Embryonic facial prominence (tissue), 1 donor: ENCODE results near the gene ZNF8.
"Not testable (repeated sequence)": the region's sequence is repeated elsewhere in the genome, so short reads cannot be mapped to it uniquely, and the experiment has no call there.

Source experiments
- DNase-seq: peaks from one replicate; pipeline ENCODE4 v3.0.0-alpha.2; 2016; ENCODE audit errors: extremely low spot score

Gene ZNF8

GRCh38 chr19:58278541-58279041 is at the start of gene ZNF8:
Gene ZNF8 (plus strand): TSS chr19:58278955. CDS start chr19:58279082, 127 bp downstream.
- DNase-seq: peak; percentile 95

DNA sequence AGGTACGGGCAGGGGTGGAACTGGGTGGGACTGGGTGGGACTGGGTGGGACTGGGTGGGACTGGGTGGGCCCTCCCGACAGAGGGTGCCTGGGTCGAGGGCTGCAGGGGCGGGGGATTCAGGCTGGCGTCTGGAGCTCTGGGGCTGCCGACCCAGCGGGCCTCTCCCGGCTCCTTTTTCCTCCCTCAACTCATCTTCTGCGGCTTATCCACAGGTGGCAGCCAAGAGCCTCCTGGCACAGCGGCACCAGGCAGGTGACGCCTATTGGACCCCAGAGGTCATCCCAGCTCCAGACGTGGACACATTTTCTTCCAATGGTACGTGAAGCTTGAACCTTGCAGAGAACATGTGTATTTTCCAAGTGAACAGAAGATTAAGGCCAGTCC is 49.5 kb upstream of the ZNF8 start:
- DNase-seq: no peak

DNA sequence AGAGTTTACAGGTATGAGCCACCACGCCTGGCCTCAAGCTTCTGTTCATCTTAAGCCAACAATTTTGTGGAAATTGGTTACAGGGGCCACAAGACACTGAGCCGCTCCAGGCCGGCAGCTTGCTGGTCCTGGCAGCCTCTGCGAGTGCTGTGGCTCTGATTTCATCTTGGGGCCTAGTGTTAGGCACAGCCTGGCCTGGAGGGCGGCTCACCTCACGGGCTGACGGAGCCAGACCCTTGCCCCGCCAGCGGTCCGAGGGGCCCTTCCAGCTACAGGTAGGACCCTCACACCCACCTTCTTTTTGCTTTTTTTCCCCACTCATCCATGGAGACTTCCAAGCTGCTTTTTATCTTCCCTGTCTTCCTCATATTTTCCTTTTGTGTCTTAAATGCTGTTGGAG is 41.4 kb upstream of the ZNF8 start:
- DNase-seq: no peak

- DNase-seq: no peak
Measured at GRCh38 chr19:58243351-58243750, 35.4 kb upstream of the ZNF8 start.

DNA sequence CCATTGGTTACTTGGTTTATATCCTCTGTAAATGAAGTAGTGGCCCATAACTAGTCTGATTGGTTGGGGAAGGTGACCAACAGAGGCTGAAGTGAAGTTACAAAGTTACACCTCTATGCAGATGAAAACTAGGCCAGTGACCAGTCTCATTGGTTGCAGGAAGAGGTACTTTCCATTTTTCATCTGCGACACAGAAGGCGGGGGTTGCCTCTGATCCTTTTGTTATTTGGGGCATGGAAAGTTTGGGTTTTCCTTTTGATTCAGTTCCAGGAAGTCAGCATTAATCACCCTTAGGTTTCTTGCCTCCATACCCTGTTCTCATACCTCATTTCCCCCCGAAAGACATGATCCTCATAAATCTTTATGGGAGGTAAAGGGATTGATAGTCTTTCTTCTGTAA is 29.9 kb upstream of the ZNF8 start:
- DNase-seq: no peak

- no peak for DNase-seq
Measured at GRCh38 chr19:58252102-58252685, 26.6 kb upstream of the ZNF8 start.

- not testable (repeated sequence) for DNase-seq
Measured at GRCh38 chr19:58258259-58258658, 20.5 kb upstream of the ZNF8 start.

DNA sequence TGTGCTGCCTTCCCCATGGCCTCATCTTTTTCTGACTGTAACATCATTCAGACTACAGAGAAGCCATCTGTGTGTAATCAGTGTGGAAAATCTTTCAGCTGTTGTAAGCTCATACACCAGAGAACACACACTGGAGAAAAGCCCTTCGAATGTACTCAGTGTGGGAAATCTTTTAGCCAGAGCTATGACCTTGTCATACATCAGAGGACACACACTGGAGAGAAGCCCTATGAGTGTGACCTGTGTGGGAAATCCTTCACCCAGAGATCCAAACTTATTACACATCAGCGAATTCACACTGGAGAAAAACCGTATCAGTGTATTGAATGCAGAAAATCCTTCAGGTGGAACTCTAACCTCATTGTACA is 17.2 kb upstream of the ZNF8 start:
- DNase-seq: no peak

DNA sequence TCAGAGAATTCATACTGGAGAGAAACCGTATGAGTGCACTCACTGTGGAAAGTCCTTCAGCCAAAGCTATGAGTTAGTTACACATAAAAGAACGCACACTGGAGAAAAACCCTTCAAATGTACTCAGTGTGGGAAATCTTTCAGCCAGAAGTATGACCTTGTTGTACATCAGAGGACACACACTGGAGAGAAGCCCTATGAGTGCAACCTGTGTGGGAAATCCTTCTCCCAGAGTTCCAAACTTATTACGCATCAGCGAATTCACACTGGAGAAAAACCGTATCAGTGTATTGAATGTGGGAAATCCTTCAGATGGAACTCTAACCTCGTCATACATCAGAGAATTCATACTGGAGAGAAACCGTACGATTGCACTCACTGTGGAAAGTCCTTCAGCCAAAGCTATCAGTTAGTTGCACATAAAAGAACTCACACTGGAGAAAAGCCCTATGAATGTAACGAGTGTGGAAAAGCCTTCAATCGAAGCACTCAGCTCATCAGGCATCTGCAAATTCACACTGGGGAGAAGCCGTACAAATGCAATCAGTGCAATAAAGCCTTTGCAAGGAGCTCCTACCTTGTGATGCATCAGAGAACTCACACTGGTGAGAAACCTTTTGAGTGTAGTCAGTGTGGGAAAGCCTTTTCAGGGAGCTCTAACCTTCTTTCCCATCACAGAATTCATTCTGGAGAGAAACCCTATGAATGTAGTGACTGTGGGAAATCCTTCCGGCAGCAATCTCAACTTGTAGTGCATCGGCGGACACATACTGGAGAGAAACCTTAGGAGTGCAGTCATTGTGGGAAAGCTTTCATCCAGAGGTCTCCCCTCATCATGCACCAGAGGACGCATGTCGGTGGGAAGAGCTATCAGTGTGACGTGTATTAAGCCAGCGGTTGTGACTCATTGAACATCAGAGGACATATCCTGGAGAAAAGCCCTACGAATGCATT is 16.5 kb upstream of the ZNF8 start:
- DNase-seq: no peak

DNA sequence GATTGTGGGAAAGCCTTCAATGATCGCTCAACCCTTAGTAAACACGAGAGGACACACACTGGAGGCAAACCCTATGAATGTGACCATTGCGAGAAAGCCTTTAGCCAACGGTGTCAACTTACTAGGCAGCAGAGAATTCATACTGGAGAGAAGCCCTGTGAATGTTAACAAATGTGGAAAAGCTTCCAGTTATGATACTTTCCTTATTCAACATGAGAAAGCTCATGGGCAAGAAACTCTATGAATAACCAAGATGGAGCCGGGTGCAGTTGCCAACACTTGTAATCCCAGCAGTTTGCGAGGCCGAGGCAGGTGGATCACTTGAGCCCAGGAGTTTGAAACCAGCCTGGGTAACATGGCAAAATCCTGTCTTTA is 15.8 kb upstream of the ZNF8 start:
- DNase-seq: no peak

GRCh38 chr19:58265100-58265499 is 13.7 kb upstream of the ZNF8 start:
- DNase-seq: no peak

DNA sequence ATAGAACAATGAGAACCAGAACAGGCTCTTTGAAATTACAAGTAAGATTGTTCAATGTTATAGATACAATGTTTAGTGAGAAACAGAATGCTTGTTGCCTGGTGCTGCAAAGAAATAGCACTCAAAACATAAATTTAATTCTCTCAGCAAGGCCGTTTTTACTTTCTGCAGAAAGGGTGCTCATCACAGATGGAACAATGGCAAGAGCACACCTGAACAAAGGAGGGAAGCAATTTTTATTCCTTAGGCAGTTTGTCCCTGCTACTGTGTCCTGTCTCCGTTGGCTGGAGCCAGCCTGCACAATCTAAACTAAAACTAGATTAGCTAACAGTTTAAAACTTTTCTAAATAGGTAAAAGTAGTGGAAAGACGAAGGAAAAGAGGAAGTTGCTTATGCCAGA is 10.4 kb upstream of the ZNF8 start:
- no peak for DNase-seq

GRCh38 chr19:58274771-58275201 is 4.0 kb upstream of the ZNF8 start:
- no peak for DNase-seq

DNA sequence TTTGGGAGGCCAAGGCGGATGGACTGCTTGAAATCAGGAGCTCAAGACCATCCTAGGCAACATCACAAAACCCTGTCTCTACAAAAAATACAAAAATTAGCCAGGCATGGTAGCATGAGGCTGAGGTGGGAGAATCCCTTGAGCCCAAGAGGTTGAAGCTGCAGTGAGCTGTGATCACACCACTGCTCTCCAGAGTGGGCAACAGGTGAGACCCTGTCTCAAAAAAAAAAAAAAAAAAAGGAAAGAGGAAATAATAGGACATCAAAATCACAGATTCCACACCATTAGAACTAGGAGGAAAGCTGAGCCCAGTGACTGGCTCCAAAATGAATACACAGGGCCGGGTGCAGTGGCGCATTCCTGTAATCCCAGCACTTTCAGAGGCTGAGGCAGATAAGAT is 3.2 kb upstream of the ZNF8 start:
- DNase-seq: no peak

- DNase-seq: no peak
Measured at GRCh38 chr19:58277197-58277596, 1.6 kb upstream of the ZNF8 start.

DNA sequence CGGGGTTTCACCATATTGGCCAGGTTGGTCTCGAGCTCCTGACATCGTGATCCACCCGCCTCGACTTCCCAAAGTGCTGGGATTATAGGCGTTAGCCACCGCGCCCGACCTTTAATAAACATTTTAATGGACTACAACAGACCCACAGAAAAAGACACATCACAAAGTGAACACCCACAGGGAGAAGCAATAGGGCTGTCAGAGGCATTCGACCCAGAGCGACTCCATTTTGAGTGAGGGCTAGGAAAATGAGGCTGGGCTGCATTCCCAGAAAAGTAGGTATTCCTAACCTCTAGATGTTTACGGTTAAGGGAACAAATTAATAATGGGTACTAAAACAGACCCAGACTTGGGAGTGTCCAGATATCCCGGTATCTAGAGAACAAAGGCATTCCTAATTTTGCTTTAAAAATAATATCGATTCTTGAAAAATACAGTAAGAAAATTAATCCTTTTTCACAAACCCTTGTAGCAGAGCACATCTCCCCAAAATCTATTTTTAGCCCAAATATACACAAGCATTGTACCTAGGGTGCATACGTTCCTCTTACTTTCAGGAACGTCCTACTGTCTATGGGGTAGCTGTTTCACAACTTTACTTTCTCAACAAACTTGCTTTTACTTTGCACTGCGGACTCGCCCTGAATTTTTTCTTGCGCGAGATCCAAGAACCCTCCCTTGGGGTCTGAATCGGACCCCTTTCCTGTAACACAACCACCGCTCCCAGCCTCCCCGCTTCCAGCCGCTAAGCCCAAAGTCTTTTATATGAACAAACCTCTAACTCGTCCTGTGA is 811 bp upstream of the ZNF8 start:
- no peak for DNase-seq

- no peak for DNase-seq
Measured at GRCh38 chr19:58279042-58279924, 528 bp downstream of the ZNF8 start.

DNA sequence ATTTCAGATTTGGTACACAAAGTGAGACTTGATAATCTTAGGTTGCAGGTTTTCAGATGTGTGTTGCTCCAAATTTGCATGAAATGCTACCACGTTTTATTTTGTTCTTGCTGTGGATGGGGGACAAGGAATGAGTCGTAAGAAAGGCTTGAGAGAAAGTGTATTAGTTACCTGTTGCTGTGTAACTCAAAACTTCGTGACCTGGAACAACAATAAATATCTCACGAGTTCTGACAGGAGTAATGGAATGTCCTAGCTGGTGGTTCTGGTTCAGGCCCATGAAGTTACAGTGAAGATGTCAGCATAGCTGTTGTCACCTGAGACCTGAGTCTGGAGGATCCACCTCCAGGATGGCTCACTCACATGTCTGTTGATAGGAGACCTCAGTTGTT is 1.2 kb downstream of the ZNF8 start:
- no peak for DNase-seq

GRCh38 chr19:58284199-58284598 is 5.4 kb downstream of the ZNF8 start:
- no peak for DNase-seq

DNA sequence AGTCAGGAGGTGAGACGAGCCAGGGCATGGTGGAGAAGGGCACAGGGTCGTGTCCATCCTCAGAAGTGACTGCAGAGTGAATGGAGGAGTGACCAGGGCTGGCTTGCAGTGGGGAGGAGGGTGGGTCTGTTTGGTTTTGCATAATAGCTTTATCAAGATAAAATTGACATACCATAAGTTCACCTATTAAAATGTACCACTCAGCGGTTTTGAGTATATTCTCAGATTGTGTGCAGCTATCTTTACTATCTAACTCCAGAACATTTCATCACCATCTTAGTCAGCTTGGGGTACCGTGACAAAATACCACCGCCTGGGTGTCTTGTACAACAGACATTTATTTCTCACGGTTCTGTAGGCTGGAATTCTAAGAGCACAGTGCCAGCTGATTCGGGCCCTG is 13.2 kb downstream of the ZNF8 start:
- no peak for DNase-seq

- DNase-seq: no peak
Measured at GRCh38 chr19:58294743-58295374, 16.1 kb downstream of the ZNF8 start.
